CD8-positive, alpha-beta memory T cell (primary cell): ENCODE data around the gene CIAO3. TPM values are rescaled to one million over a fixed set of nuclear protein-coding genes. Genes with fewer than 3 reads are reported as not detected.
"Not testable (repeated sequence)": the region's sequence is repeated elsewhere in the genome, so short reads cannot be mapped to it uniquely, and the experiment has no call there.

Source experiments
- CTCF ChIA-PET: fragments of 350-600 bp; sonication (Branson Sonifier 250); formaldehyde crosslinking; loops from one replicate; lab custom pipeline; 2021; ENCODE audit warnings: antibody characterized with exemption; lab: Charles Lee
- POLR2A ChIA-PET: fragments of 350-600 bp; sonication (Branson Sonifier 250); formaldehyde crosslinking; loops from one replicate; lab custom pipeline; 2021; ENCODE audit warnings: antibody characterized with exemption; lab: Charles Lee
- DNase-seq, 5 donors: peaks; one replicate each; pipeline versions ENCODE4 v3.0.0 to v3.0.0-alpha.2; 2020 to 2022; ENCODE audit warnings: mixed read lengths in 1 of 5
- H3K27ac ChIP-seq: one replicate; pipeline ENCODE4 v1.7.0; 2013; ENCODE audit warnings: low read depth, mild to moderate bottlenecking, low read length, moderate library complexity
- H3K27me3 ChIP-seq: 2 replicates; pipeline ENCODE4 v1.7.0; 2013; ENCODE audit warnings: low read length, mild to moderate bottlenecking; ENCODE audit not compliant: insufficient read depth, poor library complexity, severe bottlenecking
- H3K36me3 ChIP-seq: 2 replicates; pipeline ENCODE4 v1.7.0; 2013; ENCODE audit warnings: mild to moderate bottlenecking, low read length, moderate library complexity; ENCODE audit not compliant: insufficient read depth
- H3K4me1 ChIP-seq: 2 replicates; pipeline ENCODE4 v1.7.0; 2013; ENCODE audit warnings: mild to moderate bottlenecking, low read length, moderate library complexity; ENCODE audit not compliant: insufficient read depth
- H3K4me3 ChIP-seq: 2 replicates; pipeline ENCODE4 v1.7.0; 2013; ENCODE audit warnings: mild to moderate bottlenecking, low read length
- H3K9me3 ChIP-seq: 2 replicates; pipeline ENCODE4 v1.7.0; 2013; ENCODE audit warnings: mild to moderate bottlenecking, low read length
- H3K27ac Mint-ChIP-seq, 8 donors: one replicate each; pipeline ENCODE4 v1.8.0; 2020 to 2021; ENCODE audit warnings: mixed read lengths in 8 of 8, mild to moderate bottlenecking in 6 of 8, inconsistent platforms in 3 of 8, moderate library complexity in 3 of 8
- H3K27me3 Mint-ChIP-seq, 2 donors: one replicate each; pipeline ENCODE4 v1.8.0; 2020 to 2021; ENCODE audit warnings: mixed read lengths in 2 of 2, mild to moderate bottlenecking in 1 of 2, moderate library complexity in 1 of 2
- H3K36me3 Mint-ChIP-seq, 3 donors: one replicate each; pipeline ENCODE4 v1.8.0; 2020 to 2021; ENCODE audit warnings: mixed read lengths in 3 of 3, inconsistent platforms in 1 of 3, mild to moderate bottlenecking in 1 of 3
- H3K4me1 Mint-ChIP-seq, 3 donors: one replicate each; pipeline ENCODE4 v1.8.0; 2020 to 2021; ENCODE audit warnings: mixed read lengths in 3 of 3, inconsistent platforms in 1 of 3, mild to moderate bottlenecking in 1 of 3
- H3K4me3 Mint-ChIP-seq, 7 donors: one replicate each; pipeline ENCODE4 v1.8.0; 2020 to 2021; ENCODE audit warnings: mixed read lengths in 7 of 7, mild to moderate bottlenecking in 6 of 7, moderate library complexity in 4 of 7, inconsistent platforms in 2 of 7
- H3K9me3 Mint-ChIP-seq, 5 donors: one replicate each; pipeline ENCODE4 v1.8.0; 2020 to 2022; ENCODE audit warnings: mixed read lengths in 5 of 5, mild to moderate bottlenecking in 3 of 5, moderate library complexity in 2 of 5, inconsistent platforms in 1 of 5
- polyA plus RNA-seq: library from polyadenylated mRNA; unstranded; fragments of 300-500 nt; fragmentation: Illumina TruSeq; gene quantifications from one replicate; pipeline ENCODE4 v1.2.3, GENCODE V29; 2021
- total RNA-seq, 2 experiments: library from RNA; stranded (reverse); gene quantifications; one replicate each; pipeline ENCODE4 v1.2.3, GENCODE V29; 2021

CIAO3 gene
- total and polyA plus RNA-seq, 3 experiments from 2014 or later = 23.1 to 37.9 (median 34.8) TPM

GRCh38 chr16:694863-695354 lies 45.9 kb downstream of the CIAO3 start:
- H3K4me3 Mint-ChIP-seq = peak overlapping the region in 6 of 7 donors; percentile 23 to 84 (median 70)
- peaks cover 23% of the 10 kb centered on the region for H3K4me1 ChIP-seq
- POLR2A ChIA-PET = interaction anchor here (0.5 to 2.1 kb wide), 15 partner anchors 11 to 917 kb away, joined by 3 to 21 read pairs (median 5); partner anchors contain the start of genes ANTKMT, CCDC78, CIAO3 and CRAMP1

DNA sequence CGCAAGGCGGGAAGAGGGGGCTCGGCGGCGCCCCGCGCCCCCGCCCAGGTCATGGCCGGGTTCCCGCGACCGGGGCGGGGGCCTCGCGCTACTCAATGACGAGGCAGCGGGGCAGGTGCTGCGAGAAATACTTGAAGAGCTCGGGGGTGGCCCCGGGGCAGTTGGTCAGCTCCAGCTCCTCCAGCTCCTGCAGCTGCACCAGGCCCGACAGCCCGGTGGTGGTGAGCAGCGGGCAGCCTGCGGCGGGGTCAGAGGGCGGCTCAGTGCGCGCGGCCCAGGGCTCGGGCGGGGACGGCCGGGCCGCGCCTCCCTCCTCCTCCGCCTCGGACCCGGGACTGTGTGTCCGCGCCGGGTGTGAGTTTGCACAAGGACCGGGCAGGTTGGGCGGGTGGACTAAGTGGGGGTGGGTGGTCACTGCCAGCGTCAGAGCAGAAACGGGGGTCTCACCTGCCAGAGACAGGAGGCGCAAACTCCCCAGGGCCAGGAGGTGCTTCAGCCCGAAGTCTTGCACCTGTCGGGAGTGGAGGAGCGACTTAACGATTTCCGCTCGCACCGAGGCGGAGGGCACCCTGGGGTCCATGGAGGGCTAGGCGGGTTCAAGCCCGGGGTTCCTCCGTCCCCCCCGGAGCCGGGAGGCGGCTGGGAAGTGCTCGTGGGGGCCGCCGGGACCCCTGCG lies 46.5 kb downstream of the CIAO3 start:
- ChIA-PET POLR2A (interaction anchor here (0.7 to 2.1 kb wide), 5 partner anchors 10 to 58 kb away, joined by 4 to 15 read pairs (median 8); partner anchors contain the start of genes JMJD8, METTL26 and STUB1), CTCF (interaction anchor here (1.1 to 1.8 kb wide), 3 partner anchors 12 to 47 kb away, joined by 5 to 7 read pairs (median 7); partner anchors contain the start of genes CIAO3 and RHOT2)
- Mint-ChIP-seq H3K9me3 (no peaks in the 10 kb centered on the region), H3K4me1 (peaks cover 32 to 53% (median 32%) of the 10 kb centered on the region in 3 donors), H3K27ac (peak overlapping the region in 5 of 8 donors; percentile 43 to 60 (median 51)), H3K36me3 (peaks cover 0 to 6% (median 0%) of the 10 kb centered on the region in 3 donors), H3K4me3 (peak overlapping the region; percentile 74 to 90 (median 79)), H3K27me3 (peaks cover 0 to 1% of the 10 kb centered on the region in 2 donors)
- Histone ChIP-seq H3K27me3 (no peaks in the 10 kb centered on the region), H3K4me1 (peaks cover 22% of the 10 kb centered on the region), H3K4me3 (peak overlapping the region; percentile 51), H3K27ac (peak overlapping the region; percentile 31), H3K9me3 (no peaks in the 10 kb centered on the region), H3K36me3 (no peaks in the 10 kb centered on the region)
- DNase-seq = no peak

More at GRCh38 chr16:694863-695354, 45.9 kb downstream of the CIAO3 start:
- Histone ChIP-seq H3K36me3 (no peaks in the 10 kb centered on the region), H3K27me3 (no peaks in the 10 kb centered on the region), H3K4me3 (peak overlapping the region; percentile 51), H3K9me3 (no peaks in the 10 kb centered on the region), H3K27ac (peak overlapping the region; percentile 31)
- CTCF ChIA-PET = interaction anchor here (1.0 to 1.8 kb wide), 8 partner anchors 13 to 59 kb away, joined by 3 to 10 read pairs (median 4); partner anchors contain the start of genes CIAO3, METTL26, RHOT2 and STUB1
- peaks cover 0 to 1% of the 10 kb centered on the region in 2 donors for H3K27me3 Mint-ChIP-seq
- H3K4me1 Mint-ChIP-seq = peaks cover 28 to 51% (median 37%) of the 10 kb centered on the region in 3 donors
- DNase-seq = peak in 2 of 5 donors; percentile 31 to 55
- no peaks in the 10 kb centered on the region for H3K9me3 Mint-ChIP-seq
- H3K27ac Mint-ChIP-seq = peak overlapping the region in 2 of 8 donors; percentile 41 to 67
- H3K36me3 Mint-ChIP-seq = peaks cover 0 to 5% (median 0%) of the 10 kb centered on the region in 3 donors

- CTCF ChIA-PET = interaction anchor here (1.2 kb wide), 1 partner anchor 12 kb away, joined by 4 read pairs; no protein-coding TSS in a partner anchor
- peak overlapping the region in 1 of 8 donors; percentile 95 for H3K27ac Mint-ChIP-seq
- DNase-seq = peak in 3 of 5 donors; percentile 33 to 53 (median 43)
Observed at GRCh38 chr16:693766-694165, 47.0 kb downstream of the CIAO3 start.

DNA sequence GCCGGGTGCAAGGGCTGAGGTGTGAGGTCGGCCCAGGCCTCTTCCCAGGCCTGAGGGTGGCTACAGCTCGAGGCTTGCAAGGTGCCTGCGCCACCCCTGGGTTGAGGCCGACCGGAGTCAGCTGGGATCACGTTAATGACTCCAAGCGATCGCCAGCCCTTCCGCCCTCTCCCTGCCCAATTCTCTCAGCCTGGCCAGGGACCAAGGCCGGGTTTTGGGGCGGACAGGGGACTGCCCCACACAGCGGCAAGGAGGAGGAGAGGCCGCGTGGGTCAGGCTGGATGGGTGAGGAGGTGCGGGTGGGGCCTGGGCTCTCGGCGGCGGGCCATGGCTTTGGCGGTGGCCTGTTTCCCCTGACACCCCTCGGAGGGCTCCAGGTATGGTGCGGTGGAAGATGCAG lies 47.4 kb downstream of the CIAO3 start:
- Histone ChIP-seq H3K4me3 (no peak overlapping the region), H3K9me3 (no peaks in the 10 kb centered on the region), H3K27ac (no peak overlapping the region), H3K27me3 (no peaks in the 10 kb centered on the region), H3K36me3 (no peaks in the 10 kb centered on the region), H3K4me1 (peaks cover 26% of the 10 kb centered on the region)
- ChIA-PET CTCF (interaction anchor here (1.2 kb wide), 1 partner anchor 12 kb away, joined by 4 read pairs; no protein-coding TSS in a partner anchor), POLR2A (interaction anchor here (0.6 kb wide), 1 partner anchor 9 kb away, joined by 4 read pairs; the partner anchor contains the start of gene JMJD8)
- peaks cover 0 to 6% (median 0%) of the 10 kb centered on the region in 3 donors for H3K36me3 Mint-ChIP-seq
- no peaks in the 10 kb centered on the region for H3K9me3 Mint-ChIP-seq
- peaks cover 26 to 54% (median 32%) of the 10 kb centered on the region in 3 donors for H3K4me1 Mint-ChIP-seq
- peak overlapping the region in 2 of 8 donors; percentile 64 to 95 for H3K27ac Mint-ChIP-seq
- H3K27me3 Mint-ChIP-seq = peaks cover 0 to 1% of the 10 kb centered on the region in 2 donors
- no peak for DNase-seq
- H3K4me3 Mint-ChIP-seq = peak overlapping the region in 3 of 7 donors; percentile 24 to 84 (median 34)

More at GRCh38 chr16:693766-694165, 47.0 kb downstream of the CIAO3 start:
- no peak overlapping the region for H3K27ac ChIP-seq
- H3K36me3 ChIP-seq = no peaks in the 10 kb centered on the region
- POLR2A ChIA-PET = no interaction called here
- Mint-ChIP-seq H3K4me3 (peak overlapping the region in 3 of 7 donors; percentile 24 to 34 (median 29)), H3K4me1 (peaks cover 26 to 53% (median 31%) of the 10 kb centered on the region in 3 donors), H3K27me3 (peaks cover 0 to 1% of the 10 kb centered on the region in 2 donors), H3K9me3 (no peaks in the 10 kb centered on the region), H3K36me3 (peaks cover 0 to 6% (median 0%) of the 10 kb centered on the region in 3 donors)
- no peaks in the 10 kb centered on the region for H3K27me3 ChIP-seq
- no peak overlapping the region for H3K4me3 ChIP-seq
- no peaks in the 10 kb centered on the region for H3K9me3 ChIP-seq
- H3K4me1 ChIP-seq = peaks cover 22% of the 10 kb centered on the region

DNA sequence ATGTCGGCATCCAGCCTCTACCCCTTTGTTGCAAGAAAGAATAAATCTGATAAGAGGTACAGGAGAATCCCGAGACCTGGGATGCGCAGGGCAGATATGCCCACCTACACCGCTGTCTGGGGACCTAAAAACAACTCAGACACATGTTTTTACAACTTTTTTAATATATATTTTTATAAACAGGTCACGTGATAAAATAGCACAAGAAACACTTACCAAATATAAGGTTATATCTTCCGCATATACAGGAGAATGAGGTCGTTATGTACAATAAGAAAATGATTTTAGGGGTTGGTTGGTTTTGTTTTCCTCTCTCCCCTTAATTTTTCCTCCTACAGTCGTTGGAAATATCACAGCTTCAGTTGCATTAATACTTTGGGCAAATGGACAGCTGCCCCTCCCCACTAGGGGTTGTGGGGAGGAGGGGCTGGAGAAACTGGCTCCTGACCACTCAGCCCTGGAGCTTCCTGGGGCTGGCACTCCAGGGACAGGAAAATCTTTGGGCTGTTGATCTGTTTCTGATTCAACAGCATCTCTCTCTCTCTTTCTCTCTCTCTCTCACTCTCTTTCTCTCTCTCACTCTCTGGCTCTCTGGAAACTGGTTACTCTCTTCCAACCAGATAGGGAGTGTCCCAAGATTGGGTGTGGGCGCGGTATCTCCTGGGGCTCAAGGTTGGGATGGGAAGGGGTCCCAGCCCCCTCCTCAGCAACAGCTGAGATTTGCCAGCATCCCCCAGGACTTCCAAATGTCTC lies 48.3 kb downstream of the CIAO3 start:
- no peaks in the 10 kb centered on the region for H3K9me3 ChIP-seq
- H3K27ac ChIP-seq = no peak overlapping the region
- H3K4me3 ChIP-seq = no peak overlapping the region
- H3K4me1 Mint-ChIP-seq = peaks cover 26 to 54% (median 32%) of the 10 kb centered on the region in 3 donors
- H3K27me3 Mint-ChIP-seq = peaks cover 0 to 1% of the 10 kb centered on the region in 2 donors
- no peak for DNase-seq
- no peaks in the 10 kb centered on the region for H3K9me3 Mint-ChIP-seq
- H3K27me3 ChIP-seq = no peaks in the 10 kb centered on the region
- CTCF ChIA-PET = interaction anchor here (1.2 kb wide), 1 partner anchor 11 kb away, joined by 4 read pairs; no protein-coding TSS in a partner anchor
- POLR2A ChIA-PET = interaction anchor here (0.6 kb wide), 1 partner anchor 8 kb away, joined by 4 read pairs; the partner anchor contains the start of gene JMJD8
- H3K36me3 Mint-ChIP-seq = peaks cover 0 to 8% (median 0%) of the 10 kb centered on the region in 3 donors
- no peaks in the 10 kb centered on the region for H3K36me3 ChIP-seq
- peak overlapping the region in 5 of 8 donors; percentile 18 to 95 (median 42) for H3K27ac Mint-ChIP-seq
- peaks cover 28% of the 10 kb centered on the region for H3K4me1 ChIP-seq
- peak overlapping the region in 6 of 7 donors; percentile 1 to 96 (median 38) for H3K4me3 Mint-ChIP-seq

DNA sequence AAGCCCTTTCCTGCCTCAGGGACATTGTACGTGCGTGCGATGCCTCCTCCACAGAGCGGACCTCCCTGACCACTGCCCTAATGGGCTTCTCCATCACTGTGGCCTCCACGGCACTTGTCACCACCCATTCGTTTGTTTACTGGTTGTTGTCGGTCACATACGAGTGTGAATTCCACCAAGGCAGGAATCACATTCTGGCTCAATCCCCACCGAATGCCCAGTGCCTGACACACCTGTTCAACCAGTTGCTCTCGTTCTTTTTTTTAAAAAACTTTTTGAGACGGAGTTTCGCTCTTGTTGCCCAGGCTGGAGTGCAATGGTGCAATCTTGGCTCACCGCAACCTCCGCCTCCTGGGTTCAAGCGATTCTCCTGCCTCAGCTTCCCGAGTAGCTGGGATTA lies 49.6 kb downstream of the CIAO3 start:
- peaks cover 26 to 45% (median 28%) of the 10 kb centered on the region in 3 donors for H3K4me1 Mint-ChIP-seq
- H3K27ac Mint-ChIP-seq = peak overlapping the region in 4 of 8 donors; percentile 79 to 95 (median 88)
- H3K4me3 ChIP-seq, H3K36me3 ChIP-seq, H3K27ac ChIP-seq, H3K27me3 Mint-ChIP-seq, CTCF ChIA-PET, DNase-seq, H3K9me3 Mint-ChIP-seq, H3K9me3 ChIP-seq, H3K27me3 ChIP-seq: not testable (repeated sequence)
- peak overlapping the region in 6 of 7 donors; percentile 57 to 96 (median 88) for H3K4me3 Mint-ChIP-seq
- peaks cover 26% of the 10 kb centered on the region for H3K4me1 ChIP-seq
- H3K36me3 Mint-ChIP-seq = peaks cover 0 to 11% (median 0%) of the 10 kb centered on the region in 3 donors
- POLR2A ChIA-PET = interaction anchor here (2.0 kb wide), 1 partner anchor 30 kb away, joined by 12 read pairs; the partner anchor contains the start of gene ANTKMT
